H1 (cell line): Measurements from ENCODE around the gene PLPPR2. TPM values are rescaled to one million over a fixed set of nuclear protein-coding genes. Genes with fewer than 3 reads are reported as not detected.

Experiments
- CTCF ChIA-PET: fragments of 300-600 bp; sonication (Branson Sonifier 250); formaldehyde crosslinking; loops from one replicate; lab custom pipeline; 2021; ENCODE audit not compliant: partially characterized antibody; lab: Charles Lee
- POLR2A ChIA-PET: fragments of 300-600 bp; sonication (Branson Sonifier 250); formaldehyde crosslinking; loops from one replicate; lab custom pipeline; 2021; ENCODE audit warnings: inconsistent platforms; ENCODE audit not compliant: partially characterized antibody; lab: Charles Lee
- DNase-seq, 2 experiments: peaks; one replicate each; pipeline versions ENCODE4 v3.0.0 to v3.0.0-alpha.2; 2010 to 2022; ENCODE audit warnings: low spot score in 2 of 2, low read depth in 1 of 2, mixed read lengths in 1 of 2
- FAIRE-seq: peaks from 2 replicates; lab custom pipeline; 2011; peaks lifted over from hg19 to GRCh38; lab: Jason Lieb, UNC
- H2AFZ ChIP-seq: 2 replicates; pipeline ENCODE4 v1.8.1; 2012; ENCODE audit warnings: low read length, inconsistent platforms
- H2AK5ac ChIP-seq: 2 replicates; pipeline ENCODE4 v1.6.1; 2013; ENCODE audit warnings: low read depth, low read length
- H2BK120ac ChIP-seq: replicated peaks from 2 replicates; pipeline ENCODE3; 2013; ENCODE audit warnings: low read depth, low read length, inconsistent platforms
- H2BK12ac ChIP-seq: 2 replicates; pipeline ENCODE4 v1.6.1; 2013; ENCODE audit warnings: low read depth, low read length
- H2BK15ac ChIP-seq: 2 replicates; pipeline ENCODE4 v1.6.1; 2013; ENCODE audit warnings: low read length
- H2BK20ac ChIP-seq: 2 replicates; pipeline ENCODE4 v1.6.1; 2013; ENCODE audit warnings: low read length
- H2BK5ac ChIP-seq: 2 replicates; pipeline ENCODE4 v1.6.1; 2013; ENCODE audit warnings: low read depth, low read length
- H3K14ac ChIP-seq: 2 replicates; pipeline ENCODE4 v1.6.1; 2013; ENCODE audit warnings: inconsistent platforms; ENCODE audit not compliant: insufficient read length
- H3K18ac ChIP-seq: 2 replicates; pipeline ENCODE4 v1.6.1; 2013; ENCODE audit warnings: low read length; ENCODE audit errors: extremely low read depth
- H3K23ac ChIP-seq: 2 replicates; pipeline ENCODE4 v1.6.1; 2013; ENCODE audit warnings: inconsistent platforms; ENCODE audit not compliant: insufficient read length
- H3K23me2 ChIP-seq: 2 replicates; pipeline ENCODE4 v1.6.1; 2013; ENCODE audit warnings: low read depth, low read length
- H3K27ac ChIP-seq: 2 replicates; pipeline ENCODE4 v1.6.1; 2011; ENCODE audit warnings: low read depth, low read length, inconsistent platforms
- H3K27me3 ChIP-seq, 4 experiments: replicated peaks in 1 of 4; 1 replicate in 1 of 4; 2 replicates in 3 of 4; pipeline versions ENCODE4 v1.6.1 to v1.8.1; 2011 to 2013; ENCODE audit warnings: low read length in 3 of 4, mild to moderate bottlenecking in 3 of 4, inconsistent platforms in 2 of 4, mixed read lengths in 2 of 4, moderate library complexity in 1 of 4; ENCODE audit not compliant: control insufficient read depth in 3 of 4, insufficient read depth in 3 of 4; ENCODE audit errors: extremely low read depth in 1 of 4
- H3K36me3 ChIP-seq, 4 experiments: 2 replicates each; pipeline versions ENCODE4 v1.6.1 to v1.8.1; 2011 to 2013; ENCODE audit warnings: mild to moderate bottlenecking in 4 of 4, low read length in 3 of 4, moderate library complexity in 2 of 4, control low read depth in 1 of 4, inconsistent platforms in 1 of 4; ENCODE audit not compliant: insufficient read depth in 4 of 4, control insufficient read depth in 2 of 4
- H3K4ac ChIP-seq: replicated peaks from 2 replicates; pipeline ENCODE3; 2013; ENCODE audit warnings: low read length, low read depth, mixed read lengths, inconsistent platforms; ENCODE audit not compliant: insufficient read length
- H3K4me1 ChIP-seq, 4 experiments: replicated peaks in 1 of 4; 1 replicate in 1 of 4; 2 replicates in 3 of 4; pipeline versions ENCODE4 v1.6.1 to v1.8.1; 2011 to 2013; ENCODE audit warnings: low read length in 3 of 4, inconsistent platforms in 2 of 4, mixed read lengths in 1 of 4; ENCODE audit not compliant: insufficient read depth in 4 of 4, control insufficient read depth in 3 of 4
- H3K4me2 ChIP-seq, 2 experiments: 2 replicates each; pipeline versions ENCODE4 v1.6.1 to v1.8.1; 2011 to 2013; ENCODE audit warnings: low read depth in 2 of 2, low read length in 2 of 2, control low read depth in 1 of 2, inconsistent platforms in 1 of 2, mild to moderate bottlenecking in 1 of 2; ENCODE audit not compliant: insufficient read depth in 1 of 2
- H3K4me3 ChIP-seq, 4 experiments: fragments of 200-600, 300-600 bp in 1 of 4; sonication (generic), shearing (Covaris generic), sonication (Bioruptor Twin) in 1 of 4; 2 replicates each; pipeline versions ENCODE4 v1.5.1 to v1.8.1; 2011 to 2016; ENCODE audit warnings: low read length in 4 of 4, low read depth in 3 of 4, control low read depth in 2 of 4, inconsistent platforms in 2 of 4, mild to moderate bottlenecking in 2 of 4, mixed read lengths in 1 of 4, moderate library complexity in 1 of 4; ENCODE audit not compliant: insufficient read depth in 2 of 4; ENCODE audit errors: extremely low read depth in 1 of 4
- H3K56ac ChIP-seq: replicated peaks from 2 replicates; pipeline ENCODE3; 2013; ENCODE audit warnings: low read depth, mild to moderate bottlenecking, mixed read lengths, low read length, inconsistent platforms; ENCODE audit not compliant: insufficient read length
- H3K79me1 ChIP-seq: 2 replicates; pipeline ENCODE4 v1.6.1; 2013; ENCODE audit warnings: low read depth, low read length, control low read depth
- H3K79me2 ChIP-seq, 2 experiments: 2 replicates each; pipeline versions ENCODE4 v1.6.1 to v1.8.1; 2012 to 2013; ENCODE audit warnings: low read length in 2 of 2, mild to moderate bottlenecking in 2 of 2, inconsistent platforms in 1 of 2; ENCODE audit not compliant: insufficient read depth in 2 of 2, control insufficient read depth in 1 of 2
- H3K9ac ChIP-seq, 4 experiments: replicated peaks in 1 of 4; 1 replicate in 1 of 4; 2 replicates in 3 of 4; pipeline versions ENCODE4 v1.6.1 to v1.8.1; 2011 to 2013; ENCODE audit warnings: low read depth in 3 of 4, low read length in 3 of 4, control low read depth in 2 of 4, mild to moderate bottlenecking in 2 of 4, moderate library complexity in 2 of 4, inconsistent platforms in 1 of 4; ENCODE audit errors: extremely low read depth in 1 of 4
- H3K9me3 ChIP-seq, 2 experiments: 2 replicates each; pipeline versions ENCODE4 v1.6.1 to v1.8.1; 2012 to 2013; ENCODE audit warnings: mild to moderate bottlenecking in 2 of 2, moderate library complexity in 2 of 2, control low read depth in 1 of 2, inconsistent platforms in 1 of 2, low read depth in 1 of 2, low read length in 1 of 2, mixed read lengths in 1 of 2; ENCODE audit not compliant: insufficient read depth in 2 of 2
- H4K20me1 ChIP-seq, 2 experiments: replicated peaks in 1 of 2; 2 replicates each; pipeline versions ENCODE3 to v1.8.1; 2011 to 2013; ENCODE audit warnings: inconsistent platforms in 2 of 2, low read length in 2 of 2, mild to moderate bottlenecking in 1 of 2; ENCODE audit not compliant: insufficient read depth in 2 of 2, control insufficient read depth in 1 of 2
- H4K5ac ChIP-seq: 2 replicates; pipeline ENCODE4 v1.6.1; 2013; ENCODE audit warnings: low read length, low read depth, mixed read lengths, inconsistent platforms; ENCODE audit not compliant: insufficient read length
- H4K8ac ChIP-seq: 2 replicates; pipeline ENCODE4 v1.8.0; 2013; ENCODE audit warnings: mild to moderate bottlenecking, moderate library complexity, low read length, inconsistent platforms; ENCODE audit not compliant: insufficient read depth; ENCODE audit errors: extremely low read depth
- H4K91ac ChIP-seq: replicated peaks from 2 replicates; pipeline ENCODE3; 2013; ENCODE audit warnings: low read length, mixed read lengths, inconsistent platforms; ENCODE audit not compliant: insufficient read length
- BCL11A ChIP-seq, 2 experiments: IDR thresholded peaks; one replicate each; pipeline ENCODE4 v1.6.1; 2011; ENCODE audit warnings: low read depth in 2 of 2, low read length in 2 of 2, mild to moderate bottlenecking in 2 of 2
- CEBPB ChIP-seq: IDR thresholded peaks from 2 replicates; pipeline ENCODE4 v1.6.1; 2012; ENCODE audit warnings: low read depth, low read length
- EZH2 ChIP-seq: fragments of 200-600 bp; sonication (generic); IDR thresholded peaks from 2 replicates; pipeline ENCODE4 v1.7.1; 2012; ENCODE audit warnings: low read depth, mild to moderate bottlenecking, moderate library complexity, low read length, inconsistent platforms; ENCODE audit not compliant: severe bottlenecking
- WGBS, 2 experiments: shearing (Covaris generic) in 1 of 2; methylation state at CpG; one replicate each; pipeline versions ENCODE4 v1.1.6 to v1.1.7; 2013 to 2015; ENCODE audit warnings: low lambda C conversion rate in 2 of 2, mixed read lengths in 2 of 2, inconsistent platforms in 1 of 2, low coverage in 1 of 2, missing lambda C conversion rate in 1 of 2; ENCODE audit not compliant: insufficient replicate concordance in 2 of 2, insufficient coverage in 1 of 2, insufficient read length in 1 of 2; ENCODE audit errors: extremely low coverage in 1 of 2, missing lambda C conversion rate in 1 of 2; 5-methylcytosine and 5-hydroxymethylcytosine counted together
- polyA plus RNA-seq, 7 experiments: library from polyadenylated mRNA; depleted of rRNA in 3 of 7; stranded (reverse) in 5 of 7; unstranded in 2 of 7; fragments of >200 nt in 5 of 7; fragments of 200-250 nt in 2 of 7; gene quantifications; 1 replicate in 5 of 7; 2 replicates in 1 of 7; 4 replicates in 1 of 7; pipeline versions ENCODE4 v1.2.1 to v1.2.3, GENCODE V29; 2011 to 2013; ENCODE audit warnings: missing spikeins in 2 of 7, mixed read lengths in 2 of 7
- total RNA-seq: library from RNA; stranded (reverse); fragmentation: NEBNext Ultra II Directional; extraction: Animal tissue kit (Norgen Biotek cat#: 25700); gene quantifications from 2 replicates; pipeline ENCODE4 v1.2.1, GENCODE V29; 2021

The PLPPR2 gene
- total and polyA plus RNA-seq, 2 of the 8 experiments (the other 6 are each of a cell fraction or from before 2014, with no cell fraction given) = 7.2 to 11.7 TPM

DNA sequence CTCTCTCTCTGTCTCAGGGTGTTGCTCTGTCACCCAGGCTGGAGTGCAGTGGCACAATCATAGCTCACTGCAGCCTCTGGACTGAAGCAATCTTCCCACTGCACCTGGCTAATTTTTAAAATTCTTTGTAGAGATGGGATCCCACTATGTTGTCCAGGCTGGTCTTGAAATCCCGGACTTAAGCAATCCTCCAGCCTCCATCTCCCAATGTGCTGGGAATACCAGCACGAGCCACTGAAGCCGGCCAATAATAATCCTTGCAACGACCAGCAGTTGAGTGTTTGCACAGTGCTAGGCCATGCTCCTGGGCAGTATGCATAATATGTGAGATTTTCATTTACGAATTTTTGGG is 29.5 kb downstream of the PLPPR2 start:
- Histone ChIP-seq H4K91ac (no peak overlapping the region), H3K9ac (no peak overlapping the region), H3K4me2 (peak overlapping the region in 1 of 2 experiments; percentile 90; a peak in 1 of 4 replicates), H2BK20ac (no peak overlapping the region), H3K27ac (no peak overlapping the region), H3K14ac (no peak overlapping the region), H4K8ac (no peak overlapping the region), H3K9me3 (no peaks in the 10 kb centered on the region), H2BK5ac (no peak overlapping the region), H2AK5ac (no peak overlapping the region), H4K5ac (no peak overlapping the region), H2BK120ac (no peak overlapping the region), H2BK15ac (no peak overlapping the region), H3K4me1 (peaks cover 0 to 11% (median 5%) of the 10 kb centered on the region in 4 experiments; a peak in 5 of 7 replicates), H3K36me3 (no peaks in the 10 kb centered on the region), H4K20me1 (peaks cover 2% of the 10 kb centered on the region in 2 experiments), H3K23ac (no peak overlapping the region), H3K56ac (no peak overlapping the region), H3K18ac (no peak overlapping the region), H2AFZ (no peak overlapping the region), H3K79me2 (no peaks in the 10 kb centered on the region), H2BK12ac (no peak overlapping the region), H3K4ac (no peak overlapping the region), H3K4me3 (peak overlapping the region in 1 of 4 experiments; percentile 78; a peak in 1 of 8 replicates), H3K23me2 (peaks cover 24% of the 10 kb centered on the region), H3K27me3 (no peaks in the 10 kb centered on the region), H3K79me1 (0 out of 2 replicates have a peak, but pooled peaks cover 2% of the 10 kb centered on the region)
- CTCF ChIA-PET = interaction anchor here (0.7 to 16.8 kb wide), 13 partner anchors 9 to 91 kb away, joined by 3 to 197 read pairs (median 11); partner anchors contain the start of genes ODAD3, PRKCSH and RGL3
- TF ChIP-seq EZH2 = no peak
- TF ChIP-seq CEBPB = no peak
- no peak for TF ChIP-seq BCL11A (IDR thresholded peaks at IDR 0.05; ENCODE audit: low read depth in 2 of 2, low read length in 2 of 2)
- FAIRE-seq (no peak), DNase-seq (no peak)
- POLR2A ChIA-PET = interaction anchor here (0.9 to 4.7 kb wide), 9 partner anchors 10 to 98 kb away, joined by 3 to 48 read pairs (median 9); partner anchors contain the start of genes RAB3D, RGL3 and SWSAP1
- WGBS, 2 experiments = 92% methylated on average over 5 of the region's 5 CpGs; no CpG with 5 or more reads in 1 of the 2 experiments
